K562 (cell line): ENCODE data around the gene HDHD3. TPM values are rescaled to one million over a fixed set of nuclear protein-coding genes. Genes with fewer than 3 reads are reported as not detected.

Experiments used
- ARNT ChIP-seq, 2 experiments: fragments of 450-650 bp; IDR thresholded peaks; 2 replicates each; pipeline ENCODE4 v1.6.1; 2016; ENCODE audit warnings: mild to moderate bottlenecking in 1 of 2
- CBFB ChIP-seq: sonication (generic); formaldehyde crosslinking; IDR thresholded peaks from 2 replicates; pipeline ENCODE4 v1.4.0; 2020; ENCODE audit warnings: mild to moderate bottlenecking, missing genetic modification reagents
- CHCHD3 ChIP-seq: fragments of 250-450 bp; sonication (Bioruptor Pico); IDR thresholded peaks from 2 replicates; pipeline ENCODE4 v2.1.2; 2022; ENCODE audit warnings: mild to moderate bottlenecking
- CHD4 ChIP-seq: fragments of 200-600 bp; sonication (generic); IDR thresholded peaks from 3 replicates; pipeline ENCODE4 v1.6.1; 2012; ENCODE audit warnings: low read depth, mild to moderate bottlenecking, mixed read lengths, low read length, inconsistent platforms; ENCODE audit not compliant: insufficient read depth, insufficient replicate concordance, poor library complexity, severe bottlenecking
- ELF4 ChIP-seq: fragments of 450-650 bp; formaldehyde crosslinking; IDR thresholded peaks from 2 replicates; pipeline ENCODE4 v1.4.0; 2022; ENCODE audit warnings: missing genetic modification characterization
- FOXJ2 ChIP-seq: fragments of 200-800 bp; sonication (Bioruptor generic); IDR thresholded peaks from 2 replicates; pipeline ENCODE4 v1.6.1; 2016; ENCODE audit warnings: missing genetic modification characterization, missing compliant biosample characterization
- HEY1 ChIP-seq: fragments of 250-450 bp; sonication (Bioruptor Pico); IDR thresholded peaks from 2 replicates; pipeline ENCODE4 v1.5.0; 2020; ENCODE audit warnings: mild to moderate bottlenecking, moderate library complexity, borderline replicate concordance
- KAT8 ChIP-seq: fragments of 450-650 bp; IDR thresholded peaks from 2 replicates; pipeline ENCODE4 v1.6.1; 2016; ENCODE audit warnings: low read depth, mild to moderate bottlenecking
- NCOR1 ChIP-seq: fragments of 450-650 bp; IDR thresholded peaks from 2 replicates; pipeline ENCODE4 v1.6.1; 2016; ENCODE audit warnings: mild to moderate bottlenecking, moderate library complexity
- U2AF2 ChIP-seq: fragments of 200-400 bp; formaldehyde crosslinking; optimal IDR thresholded peaks from 2 replicates; pipeline ENCODE3; 2017; ENCODE audit warnings: low read depth, mild to moderate bottlenecking, low read length
- ZBTB9 ChIP-seq: fragments of 450-650 bp; formaldehyde crosslinking; IDR thresholded peaks from 2 replicates; pipeline ENCODE4 v1.4.0; 2020; ENCODE audit warnings: mild to moderate bottlenecking, moderate library complexity
- ZNF175 ChIP-seq: fragments of 200-800 bp; sonication (Bioruptor generic); IDR thresholded peaks from 2 replicates; pipeline ENCODE4 v1.6.1; 2016; ENCODE audit warnings: low read depth, mild to moderate bottlenecking, missing genetic modification characterization, missing compliant biosample characterization
- ZNF518B ChIP-seq: fragments of 250-450 bp; sonication (Bioruptor Pico); IDR thresholded peaks from 2 replicates; pipeline ENCODE4 v1.5.0; 2021; ENCODE audit warnings: mild to moderate bottlenecking, moderate library complexity
- ZNF584 ChIP-seq: fragments of 200-800 bp; sonication (Bioruptor generic); IDR thresholded peaks from 2 replicates; pipeline ENCODE4 v1.6.1; 2016; ENCODE audit warnings: low read depth, mild to moderate bottlenecking, missing genetic modification characterization, missing compliant biosample characterization
- ZNF586 ChIP-seq: fragments of 450-650 bp; formaldehyde crosslinking; conservative IDR thresholded peaks from 2 replicates; pipeline ENCODE4 v1.4.0; 2020; ENCODE audit warnings: mild to moderate bottlenecking, moderate library complexity
- polyA plus RNA-seq, 8 experiments: library from polyadenylated mRNA; depleted of rRNA in 4 of 8; stranded (reverse) in 5 of 8; unstranded in 3 of 8; fragments of >200 nt; fragmentation: Nextera tagmentation in 2 of 8; fragmentation: Illumina TruSeq in 1 of 8; extraction: Ambion mirVana in 2 of 8; extraction: Trizol in 1 of 8; gene quantifications; 2 replicates each; pipeline versions ENCODE4 v1.2.1 to v1.2.3, GENCODE V29; 2011 to 2014; ENCODE audit warnings: inconsistent platforms in 1 of 8, missing spikeins in 1 of 8
- total RNA-seq, 7 experiments: library from RNA; depleted of rRNA in 6 of 7; stranded (reverse); fragments of >200 nt in 6 of 7; fragmentation: Illumina TruSeq in 2 of 7; extraction: Trizol in 2 of 7; gene quantifications; 2 replicates each; pipeline versions ENCODE4 v1.2.1 to v1.2.3, GENCODE V29; 2011 to 2021; ENCODE audit warnings: low replicate concordance in 1 of 7
- TF ChIP-seq, protein P1 (sequence below): conservative IDR thresholded peaks from 2 replicates; pipeline ENCODE4 v1.6.1; 2011; ENCODE audit warnings: low read depth, mild to moderate bottlenecking, low read length; ENCODE audit not compliant: control insufficient read depth
- TF ChIP-seq, protein P2 (sequence below): fragments of 450-650 bp; conservative IDR thresholded peaks from 2 replicates; pipeline ENCODE4 v1.6.1; 2016; ENCODE audit warnings: missing genetic modification characterization, low read depth, mild to moderate bottlenecking, missing compliant biosample characterization, moderate library complexity
- TF ChIP-seq, protein P3 (sequence below): fragments of 450-650 bp; IDR thresholded peaks from 2 replicates; pipeline ENCODE4 v1.6.1; 2017; ENCODE audit warnings: antibody characterized with exemption

Gene HDHD3
- total and polyA plus RNA-seq, 9 of the 15 experiments (the other 6 are each of a cell fraction or from before 2014, with no cell fraction given) = 1.1 to 19.1 (median 10.9) TPM

GRCh38 chr9:113340011-113340699, 36.6 kb downstream of the HDHD3 start, which contains the start of gene WDR31 (continued):
- TF ChIP-seq, protein P1, sequence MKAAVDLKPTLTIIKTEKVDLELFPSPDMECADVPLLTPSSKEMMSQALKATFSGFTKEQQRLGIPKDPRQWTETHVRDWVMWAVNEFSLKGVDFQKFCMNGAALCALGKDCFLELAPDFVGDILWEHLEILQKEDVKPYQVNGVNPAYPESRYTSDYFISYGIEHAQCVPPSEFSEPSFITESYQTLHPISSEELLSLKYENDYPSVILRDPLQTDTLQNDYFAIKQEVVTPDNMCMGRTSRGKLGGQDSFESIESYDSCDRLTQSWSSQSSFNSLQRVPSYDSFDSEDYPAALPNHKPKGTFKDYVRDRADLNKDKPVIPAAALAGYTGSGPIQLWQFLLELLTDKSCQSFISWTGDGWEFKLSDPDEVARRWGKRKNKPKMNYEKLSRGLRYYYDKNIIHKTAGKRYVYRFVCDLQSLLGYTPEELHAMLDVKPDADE = peak; percentile 74; the same call in 1 of the 2 replicates
- TF ChIP-seq, protein P2, sequence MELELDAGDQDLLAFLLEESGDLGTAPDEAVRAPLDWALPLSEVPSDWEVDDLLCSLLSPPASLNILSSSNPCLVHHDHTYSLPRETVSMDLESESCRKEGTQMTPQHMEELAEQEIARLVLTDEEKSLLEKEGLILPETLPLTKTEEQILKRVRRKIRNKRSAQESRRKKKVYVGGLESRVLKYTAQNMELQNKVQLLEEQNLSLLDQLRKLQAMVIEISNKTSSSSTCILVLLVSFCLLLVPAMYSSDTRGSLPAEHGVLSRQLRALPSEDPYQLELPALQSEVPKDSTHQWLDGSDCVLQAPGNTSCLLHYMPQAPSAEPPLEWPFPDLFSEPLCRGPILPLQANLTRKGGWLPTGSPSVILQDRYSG = no peak
- TF ChIP-seq NCOR1 (no peak), ZBTB9 (CRISPR knock-in tag) (no peak), KAT8 (no peak), FOXJ2 (tag) (peak; percentile 44; the same call in 1 of the 2 replicates), ZNF518B (CRISPR knock-in tag) (no peak), CHCHD3 (CRISPR knock-in tag) (peak; percentile 5; the same call in 1 of the 2 replicates), CBFB (CRISPR knock-in tag) (no peak), CHD4 (no peak), U2AF2 (no peak), ZNF584 (CRISPR knock-in tag) (no peak), ARNT (IDR thresholded peaks at IDR 0.05) (0 out of 4 replicates have a peak, but pooled peaks of 1 of the 2 experiments have one; percentile 34), HEY1 (CRISPR knock-in tag) (no peak), ZNF586 (CRISPR knock-in tag) (no peak), ZNF175 (CRISPR knock-in tag) (no peak), ELF4 (CRISPR knock-in tag) (no peak)
- TF ChIP-seq, protein P3, sequence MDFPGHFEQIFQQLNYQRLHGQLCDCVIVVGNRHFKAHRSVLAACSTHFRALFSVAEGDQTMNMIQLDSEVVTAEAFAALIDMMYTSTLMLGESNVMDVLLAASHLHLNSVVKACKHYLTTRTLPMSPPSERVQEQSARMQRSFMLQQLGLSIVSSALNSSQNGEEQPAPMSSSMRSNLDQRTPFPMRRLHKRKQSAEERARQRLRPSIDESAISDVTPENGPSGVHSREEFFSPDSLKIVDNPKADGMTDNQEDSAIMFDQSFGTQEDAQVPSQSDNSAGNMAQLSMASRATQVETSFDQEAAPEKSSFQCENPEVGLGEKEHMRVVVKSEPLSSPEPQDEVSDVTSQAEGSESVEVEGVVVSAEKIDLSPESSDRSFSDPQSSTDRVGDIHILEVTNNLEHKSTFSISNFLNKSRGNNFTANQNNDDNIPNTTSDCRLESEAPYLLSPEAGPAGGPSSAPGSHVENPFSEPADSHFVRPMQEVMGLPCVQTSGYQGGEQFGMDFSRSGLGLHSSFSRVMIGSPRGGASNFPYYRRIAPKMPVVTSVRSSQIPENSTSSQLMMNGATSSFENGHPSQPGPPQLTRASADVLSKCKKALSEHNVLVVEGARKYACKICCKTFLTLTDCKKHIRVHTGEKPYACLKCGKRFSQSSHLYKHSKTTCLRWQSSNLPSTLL = no peak
